ENCODE data around the gene ZNF507. TPM values are rescaled to one million over a fixed set of nuclear protein-coding genes. Genes with fewer than 3 reads are reported as not detected.
"Not testable (repeated sequence)": the region's sequence is repeated elsewhere in the genome, so short reads cannot be mapped to it uniquely, and the experiment has no call there.

The ZNF507 gene
- total and polyA plus RNA-seq, 7 donors: 4.7 to 25.0 (median 23.2) TPM

GRCh38 chr19:32418155-32418554 lies 72.7 kb downstream of the ZNF507 start:
- TF ChIP-seq, protein P1, sequence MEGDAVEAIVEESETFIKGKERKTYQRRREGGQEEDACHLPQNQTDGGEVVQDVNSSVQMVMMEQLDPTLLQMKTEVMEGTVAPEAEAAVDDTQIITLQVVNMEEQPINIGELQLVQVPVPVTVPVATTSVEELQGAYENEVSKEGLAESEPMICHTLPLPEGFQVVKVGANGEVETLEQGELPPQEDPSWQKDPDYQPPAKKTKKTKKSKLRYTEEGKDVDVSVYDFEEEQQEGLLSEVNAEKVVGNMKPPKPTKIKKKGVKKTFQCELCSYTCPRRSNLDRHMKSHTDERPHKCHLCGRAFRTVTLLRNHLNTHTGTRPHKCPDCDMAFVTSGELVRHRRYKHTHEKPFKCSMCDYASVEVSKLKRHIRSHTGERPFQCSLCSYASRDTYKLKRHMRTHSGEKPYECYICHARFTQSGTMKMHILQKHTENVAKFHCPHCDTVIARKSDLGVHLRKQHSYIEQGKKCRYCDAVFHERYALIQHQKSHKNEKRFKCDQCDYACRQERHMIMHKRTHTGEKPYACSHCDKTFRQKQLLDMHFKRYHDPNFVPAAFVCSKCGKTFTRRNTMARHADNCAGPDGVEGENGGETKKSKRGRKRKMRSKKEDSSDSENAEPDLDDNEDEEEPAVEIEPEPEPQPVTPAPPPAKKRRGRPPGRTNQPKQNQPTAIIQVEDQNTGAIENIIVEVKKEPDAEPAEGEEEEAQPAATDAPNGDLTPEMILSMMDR (IDR thresholded peaks at IDR 0.05): no peak
- ATAC-seq (no peak), DNase-seq (no peak)
- no peaks in the 10 kb centered on the region for H3K27me3 ChIP-seq (ENCODE audit: insufficient read depth in 3 of 3, low read length in 2 of 3)
- peaks cover 0 to 15% of the 10 kb centered on the region in 2 donors for H3K36me3 ChIP-seq (ENCODE audit: insufficient read depth in 1 of 2, low read depth in 1 of 2)
- H3K9me3 ChIP-seq: no peaks in the 10 kb centered on the region
- no peak overlapping the region for H3K27ac ChIP-seq
- intact Hi-C loops (cut with DNase I): no loop called here
- H3K4me3 ChIP-seq: no peak overlapping the region
- WGBS, 3 donors: 82 to 90% (median 90%) methylated on average over 3 of the region's 3 CpGs
- no peaks in the 10 kb centered on the region for H3K4me1 ChIP-seq

DNA sequence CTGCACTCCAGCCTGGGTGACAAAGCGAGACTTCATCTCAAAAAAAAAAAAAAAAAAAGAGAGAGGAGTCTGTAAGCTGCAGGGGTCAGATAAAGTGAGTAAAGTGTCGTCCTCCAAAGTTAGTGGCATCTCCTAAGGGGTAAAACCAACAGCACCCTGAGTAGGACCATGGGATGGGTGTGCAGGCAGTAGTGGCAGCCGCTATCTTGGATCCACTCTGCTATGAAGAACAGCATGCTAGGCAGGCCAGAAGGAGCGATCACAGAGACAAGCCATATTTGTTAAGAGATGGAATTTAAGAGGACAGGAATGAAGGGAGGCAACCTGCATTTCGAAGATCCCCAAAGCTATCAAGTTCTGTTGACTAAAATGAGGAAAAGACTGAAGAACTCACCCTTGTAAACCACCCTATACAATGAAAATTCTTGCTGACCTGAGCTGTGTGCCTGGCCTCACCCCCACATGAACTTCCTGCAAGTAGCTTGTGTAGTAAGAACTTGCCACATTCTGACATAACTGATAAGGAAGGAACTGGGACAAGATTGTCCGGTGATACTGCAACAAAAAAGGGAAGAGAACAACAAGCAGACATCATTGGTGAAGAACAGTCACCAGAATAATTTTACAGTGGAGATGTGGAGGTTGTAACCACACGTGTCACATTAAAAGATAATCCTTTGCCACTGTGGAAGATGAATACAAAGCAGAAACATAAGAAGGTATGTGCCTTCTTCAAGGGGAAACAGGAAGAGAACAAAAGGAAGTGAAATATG lies 76.4 kb downstream of the ZNF507 start:
- 73 to 75% (median 73%) methylated on average over 7 of the region's 7 CpGs for WGBS, 3 donors
- Histone ChIP-seq H3K36me3 (ENCODE audit: insufficient read depth in 1 of 2, low read depth in 1 of 2) (no peaks in the 10 kb centered on the region), H3K4me3 (no peak overlapping the region), H3K9me3 (no peaks in the 10 kb centered on the region), H3K4me1 (no peaks in the 10 kb centered on the region), H3K27ac (no peak overlapping the region), H3K27me3 (ENCODE audit: insufficient read depth in 3 of 3, low read length in 2 of 3) (no peaks in the 10 kb centered on the region)
- ATAC-seq (no peak), DNase-seq (no peak)
- TF ChIP-seq, protein P1 (IDR thresholded peaks at IDR 0.05): no peak
- intact Hi-C loops (cut with DNase I): no loop called here

- Histone ChIP-seq H3K4me1 (no peaks in the 10 kb centered on the region), H3K27me3 (ENCODE audit: insufficient read depth in 3 of 3, low read length in 2 of 3) (no peaks in the 10 kb centered on the region), H3K36me3 (ENCODE audit: insufficient read depth in 1 of 2, low read depth in 1 of 2) (no peaks in the 10 kb centered on the region), H3K4me3 (no peak overlapping the region), H3K9me3 (no peaks in the 10 kb centered on the region), H3K27ac (no peak overlapping the region)
- 57 to 68% (median 60%) methylated on average over 3 of the region's 3 CpGs for WGBS, 3 donors
- no peak for ATAC-seq
- DNase-seq: no peak
- intact Hi-C loops (cut with DNase I): no loop called here
- TF ChIP-seq, protein P1 (IDR thresholded peaks at IDR 0.05): no peak
Observed at GRCh38 chr19:32422435-32422834, 77.0 kb downstream of the ZNF507 start.

- H3K36me3 ChIP-seq (ENCODE audit: insufficient read depth in 1 of 2, low read depth in 1 of 2); H3K27me3 ChIP-seq (ENCODE audit: insufficient read depth in 3 of 3, low read length in 2 of 3); H3K4me3 ChIP-seq; H3K4me1 ChIP-seq; ATAC-seq; H3K27ac ChIP-seq; H3K9me3 ChIP-seq; intact Hi-C loops (cut with DNase I); DNase-seq: not testable (repeated sequence)
- 56 to 77% (median 60%) methylated on average over 3 of the region's 3 CpGs for WGBS, 3 donors
Observed at GRCh38 chr19:32423944-32424343, 78.5 kb downstream of the ZNF507 start.

DNA sequence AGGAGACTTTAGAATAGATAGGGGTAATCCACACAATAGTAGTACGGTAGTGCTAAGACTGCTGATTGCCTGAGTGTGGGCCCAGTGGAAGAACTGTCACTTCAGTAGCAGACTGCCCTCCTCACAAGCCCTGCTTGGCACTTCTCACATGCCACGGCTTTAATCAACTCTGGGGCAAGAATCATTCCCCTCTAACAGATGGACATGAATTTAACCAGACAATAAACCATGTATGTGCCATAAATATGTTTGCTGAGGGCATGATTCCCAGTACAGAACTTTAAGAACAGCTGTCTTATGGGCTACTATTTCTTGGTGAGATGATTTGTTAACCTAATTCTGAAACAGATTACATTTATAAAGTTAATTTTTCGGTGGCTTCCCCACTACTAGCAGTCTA lies 82.1 kb downstream of the ZNF507 start:
- H3K4me3 ChIP-seq: no peak overlapping the region
- intact Hi-C loops (cut with DNase I): no loop called here
- TF ChIP-seq, protein P1 (IDR thresholded peaks at IDR 0.05): no peak
- no peak for ATAC-seq
- H3K36me3 ChIP-seq (ENCODE audit: insufficient read depth in 1 of 2, low read depth in 1 of 2): no peaks in the 10 kb centered on the region
- WGBS, 3 donors: 40 to 60% (median 46%) methylated on average over 3 of the region's 3 CpGs
- no peaks in the 10 kb centered on the region for H3K27me3 ChIP-seq (ENCODE audit: insufficient read depth in 3 of 3, low read length in 2 of 3)
- H3K27ac ChIP-seq: no peak overlapping the region
- no peaks in the 10 kb centered on the region for H3K9me3 ChIP-seq
- no peaks in the 10 kb centered on the region for H3K4me1 ChIP-seq
- no peak for DNase-seq
